ENCODE data around the gene SLC5A3. TPM values are rescaled to one million over a fixed set of nuclear protein-coding genes. Genes with fewer than 3 reads are reported as not detected.

Gene SLC5A3
- total and polyA plus RNA-seq, 10 of the 15 experiments (the other 5 are each of a cell fraction or from before 2014, with no cell fraction given), result 3.3 to 21.4 (median 12.0) TPM

DNA sequence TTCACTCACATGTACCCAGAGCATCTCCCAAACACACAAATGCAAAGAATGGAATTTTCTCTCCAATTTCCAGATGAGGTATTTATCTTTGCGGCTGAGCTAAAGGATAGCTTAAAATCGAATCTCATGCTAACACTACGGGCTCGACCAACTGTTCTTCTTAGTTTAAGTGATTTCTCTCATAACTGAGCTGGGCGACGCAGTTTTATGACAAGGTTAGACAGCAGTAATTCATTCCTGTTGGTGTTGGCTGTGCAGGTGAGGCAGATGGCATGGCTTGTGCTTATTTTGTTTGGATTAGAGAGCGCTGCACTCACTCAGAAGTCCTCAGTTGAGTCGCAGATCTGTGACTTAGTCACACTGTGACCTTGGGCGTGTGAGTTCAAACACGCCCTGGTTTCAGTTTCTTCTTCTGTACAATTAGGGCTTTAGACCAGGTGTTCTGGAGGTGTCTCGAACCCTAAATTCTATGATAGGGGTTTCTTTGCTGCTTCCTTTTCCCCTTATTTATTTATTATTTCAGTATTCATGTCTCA is 41.5 kb upstream of the SLC5A3 start:
- H3K27me3 ChIP-seq (replicated peaks in 1 of 2; ENCODE audit: control insufficient read depth in 2 of 2, insufficient read depth in 2 of 2, low read length in 1 of 2), result no peaks in the 10 kb centered on the region
- no TSS peak for BruUV-seq (replicated peaks)
- H3K27ac ChIP-seq (ENCODE audit: control insufficient read depth, insufficient read depth), result peak overlapping the region; percentile 5
- ATAC-seq (peak; percentile 65), FAIRE-seq (no peak), DNase-seq (ENCODE audit: low read depth, low spot score) (no peak)
- no peak overlapping the region for H3K9ac ChIP-seq (ENCODE audit: control insufficient read depth, insufficient read depth, low read length)
- in situ Hi-C loops (cut with MboI), result no loop called here
- peaks cover 11% of the 10 kb centered on the region; the same call in 1 of the 2 replicates for H3K4me1 ChIP-seq (ENCODE audit: control insufficient read depth, insufficient read depth, low read length)
- no peaks in the 10 kb centered on the region; the same call in 2 of the 3 replicates for H3K9me3 ChIP-seq (replicated peaks; ENCODE audit: control insufficient read depth, insufficient read depth, low read length)
- intact Hi-C loops (cut with micrococcal nuclease; ENCODE audit: unreplicated experiment), result no loop called here
- H3K36me3 ChIP-seq (ENCODE audit: control insufficient read depth in 2 of 2, insufficient read depth in 2 of 2, low read length in 1 of 2), result no peaks in the 10 kb centered on the region
- peak overlapping the region; percentile 68 for H2AFZ ChIP-seq (ENCODE audit: control insufficient read depth, low read depth, low read length)
- POLR2A ChIA-PET, result interaction anchor here (1.4 kb wide), 1 partner anchor 9 kb away, joined by 4 read pairs; no protein-coding TSS in a partner anchor
- RAD21 ChIA-PET (ENCODE audit: unreplicated experiment), result interaction anchor here (1.2 to 2.5 kb wide), 3 partner anchors 9 to 82 kb away, joined by 3 to 10 read pairs (median 7); no protein-coding TSS in a partner anchor
- H3K4me3 ChIP-seq, result no peak overlapping the region
- WGBS (ENCODE audit: insufficient coverage, insufficient replicate concordance, low lambda C conversion rate, missing lambda C conversion rate), result 48% methylated on average over 11 of the region's 11 CpGs
- SMC1A ChIA-PET (ENCODE audit: uncharacterized antibody, unreplicated experiment), result interaction anchor here (1.0 to 1.7 kb wide), 4 partner anchors 8 to 15 kb away, joined by 3 to 6 read pairs (median 4); no protein-coding TSS in a partner anchor
- peak overlapping the region; percentile 46 for H3K4me2 ChIP-seq (ENCODE audit: control insufficient read depth, insufficient read depth)
- no peaks in the 10 kb centered on the region for H4K20me1 ChIP-seq (ENCODE audit: control insufficient read depth, insufficient read depth)
- H3K79me2 ChIP-seq (ENCODE audit: control insufficient read depth, insufficient read depth, low read length), result no peaks in the 10 kb centered on the region
- CTCF ChIA-PET, result interaction anchor here (0.7 to 1.3 kb wide), 4 partner anchors 9 to 108 kb away, joined by 3 to 5 read pairs (median 3); no protein-coding TSS in a partner anchor
- TF ChIP-seq NR2C2 (IDR thresholded peaks at IDR 0.05; ENCODE audit: borderline replicate concordance, control insufficient read depth, insufficient read length, low read depth) (no peak), MXI1 (IDR thresholded peaks at IDR 0.05; ENCODE audit: low read depth, low read length) (no peak), ZNF622 (IDR thresholded peaks at IDR 0.05) (no peak), MEF2A (IDR thresholded peaks at IDR 0.05; ENCODE audit: insufficient read depth, low read depth, low read length) (no peak), TBL1XR1 (IDR thresholded peaks at IDR 0.05; ENCODE audit: low read depth, low read length) (no peak), TARDBP (IDR thresholded peaks at IDR 0.05; ENCODE audit: borderline replicate concordance) (no peak), RUNX3 (IDR thresholded peaks at IDR 0.05; ENCODE audit: low read length) (no peak), DPF2 (IDR thresholded peaks at IDR 0.05) (no peak), GABPA (IDR thresholded peaks at IDR 0.05; ENCODE audit: low read depth) (no peak), KDM1A (IDR thresholded peaks at IDR 0.05; ENCODE audit: borderline replicate concordance) (no peak)
- TF ChIP-seq, protein P1, sequence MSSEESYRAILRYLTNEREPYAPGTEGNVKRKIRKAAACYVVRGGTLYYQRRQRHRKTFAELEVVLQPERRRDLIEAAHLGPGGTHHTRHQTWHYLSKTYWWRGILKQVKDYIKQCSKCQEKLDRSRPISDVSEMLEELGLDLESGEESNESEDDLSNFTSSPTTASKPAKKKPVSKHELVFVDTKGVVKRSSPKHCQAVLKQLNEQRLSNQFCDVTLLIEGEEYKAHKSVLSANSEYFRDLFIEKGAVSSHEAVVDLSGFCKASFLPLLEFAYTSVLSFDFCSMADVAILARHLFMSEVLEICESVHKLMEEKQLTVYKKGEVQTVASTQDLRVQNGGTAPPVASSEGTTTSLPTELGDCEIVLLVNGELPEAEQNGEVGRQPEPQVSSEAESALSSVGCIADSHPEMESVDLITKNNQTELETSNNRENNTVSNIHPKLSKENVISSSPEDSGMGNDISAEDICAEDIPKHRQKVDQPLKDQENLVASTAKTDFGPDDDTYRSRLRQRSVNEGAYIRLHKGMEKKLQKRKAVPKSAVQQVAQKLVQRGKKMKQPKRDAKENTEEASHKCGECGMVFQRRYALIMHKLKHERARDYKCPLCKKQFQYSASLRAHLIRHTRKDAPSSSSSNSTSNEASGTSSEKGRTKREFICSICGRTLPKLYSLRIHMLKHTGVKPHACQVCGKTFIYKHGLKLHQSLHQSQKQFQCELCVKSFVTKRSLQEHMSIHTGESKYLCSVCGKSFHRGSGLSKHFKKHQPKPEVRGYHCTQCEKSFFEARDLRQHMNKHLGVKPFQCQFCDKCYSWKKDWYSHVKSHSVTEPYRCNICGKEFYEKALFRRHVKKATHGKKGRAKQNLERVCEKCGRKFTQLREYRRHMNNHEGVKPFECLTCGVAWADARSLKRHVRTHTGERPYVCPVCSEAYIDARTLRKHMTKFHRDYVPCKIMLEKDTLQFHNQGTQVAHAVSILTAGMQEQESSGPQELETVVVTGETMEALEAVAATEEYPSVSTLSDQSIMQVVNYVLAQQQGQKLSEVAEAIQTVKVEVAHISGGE (CRISPR knock-in tag; IDR thresholded peaks at IDR 0.05), result no peak
- TF ChIP-seq, protein P2, sequence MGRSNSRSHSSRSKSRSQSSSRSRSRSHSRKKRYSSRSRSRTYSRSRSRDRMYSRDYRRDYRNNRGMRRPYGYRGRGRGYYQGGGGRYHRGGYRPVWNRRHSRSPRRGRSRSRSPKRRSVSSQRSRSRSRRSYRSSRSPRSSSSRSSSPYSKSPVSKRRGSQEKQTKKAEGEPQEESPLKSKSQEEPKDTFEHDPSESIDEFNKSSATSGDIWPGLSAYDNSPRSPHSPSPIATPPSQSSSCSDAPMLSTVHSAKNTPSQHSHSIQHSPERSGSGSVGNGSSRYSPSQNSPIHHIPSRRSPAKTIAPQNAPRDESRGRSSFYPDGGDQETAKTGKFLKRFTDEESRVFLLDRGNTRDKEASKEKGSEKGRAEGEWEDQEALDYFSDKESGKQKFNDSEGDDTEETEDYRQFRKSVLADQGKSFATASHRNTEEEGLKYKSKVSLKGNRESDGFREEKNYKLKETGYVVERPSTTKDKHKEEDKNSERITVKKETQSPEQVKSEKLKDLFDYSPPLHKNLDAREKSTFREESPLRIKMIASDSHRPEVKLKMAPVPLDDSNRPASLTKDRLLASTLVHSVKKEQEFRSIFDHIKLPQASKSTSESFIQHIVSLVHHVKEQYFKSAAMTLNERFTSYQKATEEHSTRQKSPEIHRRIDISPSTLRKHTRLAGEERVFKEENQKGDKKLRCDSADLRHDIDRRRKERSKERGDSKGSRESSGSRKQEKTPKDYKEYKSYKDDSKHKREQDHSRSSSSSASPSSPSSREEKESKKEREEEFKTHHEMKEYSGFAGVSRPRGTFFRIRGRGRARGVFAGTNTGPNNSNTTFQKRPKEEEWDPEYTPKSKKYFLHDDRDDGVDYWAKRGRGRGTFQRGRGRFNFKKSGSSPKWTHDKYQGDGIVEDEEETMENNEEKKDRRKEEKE (IDR thresholded peaks at IDR 0.05), result no peak
- TF ChIP-seq, protein P3, sequence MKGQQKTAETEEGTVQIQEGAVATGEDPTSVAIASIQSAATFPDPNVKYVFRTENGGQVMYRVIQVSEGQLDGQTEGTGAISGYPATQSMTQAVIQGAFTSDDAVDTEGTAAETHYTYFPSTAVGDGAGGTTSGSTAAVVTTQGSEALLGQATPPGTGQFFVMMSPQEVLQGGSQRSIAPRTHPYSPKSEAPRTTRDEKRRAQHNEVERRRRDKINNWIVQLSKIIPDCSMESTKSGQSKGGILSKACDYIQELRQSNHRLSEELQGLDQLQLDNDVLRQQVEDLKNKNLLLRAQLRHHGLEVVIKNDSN (IDR thresholded peaks at IDR 0.05; ENCODE audit: borderline replicate concordance, extremely low read length, insufficient read depth, low read depth, low read length), result no peak
- TF ChIP-seq, protein P4, sequence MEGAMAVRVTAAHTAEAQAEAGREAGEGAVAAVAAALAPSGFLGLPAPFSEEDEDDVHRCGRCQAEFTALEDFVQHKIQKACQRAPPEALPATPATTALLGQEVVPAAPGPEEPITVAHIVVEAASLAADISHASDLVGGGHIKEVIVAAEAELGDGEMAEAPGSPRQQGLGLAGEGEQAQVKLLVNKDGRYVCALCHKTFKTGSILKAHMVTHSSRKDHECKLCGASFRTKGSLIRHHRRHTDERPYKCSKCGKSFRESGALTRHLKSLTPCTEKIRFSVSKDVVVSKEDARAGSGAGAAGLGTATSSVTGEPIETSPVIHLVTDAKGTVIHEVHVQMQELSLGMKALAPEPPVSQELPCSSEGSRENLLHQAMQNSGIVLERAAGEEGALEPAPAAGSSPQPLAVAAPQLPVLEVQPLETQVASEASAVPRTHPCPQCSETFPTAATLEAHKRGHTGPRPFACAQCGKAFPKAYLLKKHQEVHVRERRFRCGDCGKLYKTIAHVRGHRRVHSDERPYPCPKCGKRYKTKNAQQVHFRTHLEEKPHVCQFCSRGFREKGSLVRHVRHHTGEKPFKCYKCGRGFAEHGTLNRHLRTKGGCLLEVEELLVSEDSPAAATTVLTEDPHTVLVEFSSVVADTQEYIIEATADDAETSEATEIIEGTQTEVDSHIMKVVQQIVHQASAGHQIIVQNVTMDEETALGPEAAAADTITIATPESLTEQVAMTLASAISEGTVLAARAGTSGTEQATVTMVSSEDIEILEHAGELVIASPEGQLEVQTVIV (IDR thresholded peaks at IDR 0.05; ENCODE audit: borderline replicate concordance, partially characterized antibody), result no peak
